Measurements from ENCODE around the gene HIC1.
A peak's percentile ranks its signal among the peaks of the same experiment; 100 is the strongest.

Gene HIC1

DNA sequence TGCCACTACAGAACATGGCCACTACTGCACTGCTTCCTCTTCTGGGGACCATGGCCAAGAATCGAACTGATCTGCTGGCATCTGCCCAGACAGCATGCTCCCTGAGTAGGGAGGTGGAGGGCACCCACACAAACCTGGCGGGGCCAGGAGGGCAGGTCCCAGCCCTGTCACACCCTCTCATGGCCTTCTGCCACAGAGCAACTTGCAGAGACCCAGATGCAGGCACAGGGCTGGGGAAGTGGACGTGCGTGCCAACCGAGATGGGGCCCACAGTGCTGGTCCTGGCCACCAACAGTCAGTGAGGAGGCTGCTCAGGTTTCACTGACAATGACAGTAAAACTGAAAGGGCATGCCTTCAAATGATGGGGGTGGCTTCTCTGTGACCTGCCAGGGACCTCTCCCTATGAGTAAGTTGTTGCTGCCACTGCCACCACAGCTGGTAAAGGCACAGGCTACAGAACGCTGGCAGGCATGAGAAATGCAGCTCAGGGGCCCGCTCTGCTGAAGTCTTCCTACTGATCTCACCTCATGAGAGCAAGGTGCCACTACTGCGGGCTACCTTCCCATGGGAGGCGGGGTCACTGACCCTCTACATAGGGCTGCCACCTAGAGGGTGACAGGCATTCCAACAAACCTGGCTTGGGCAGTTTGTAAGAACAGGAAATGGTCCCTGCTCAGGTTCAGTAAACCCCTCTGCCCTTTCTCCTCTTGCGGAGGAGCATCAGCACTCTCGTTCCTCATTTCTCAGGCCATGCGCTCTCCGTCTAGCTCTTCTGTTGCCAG is 15.5 kb downstream of the HIC1 start:
- Histone ChIP-seq H3K27ac (ENCODE audit: low read length) (peak overlapping the region; percentile 64), H3K4me3 (ENCODE audit: low read length in 2 of 2) (no peak overlapping the region), H3K36me3 (ENCODE audit: control insufficient read depth in 2 of 2, insufficient read depth in 2 of 2, low read length in 2 of 2) (peaks cover 16 to 29% of the 10 kb centered on the region in 2 donors), H3K4me1 (ENCODE audit: control insufficient read depth, insufficient read depth, low read length) (peaks cover 39% of the 10 kb centered on the region), H3K9me3 (ENCODE audit: control insufficient read depth in 2 of 2, low read length in 2 of 2) (no peaks in the 10 kb centered on the region), H3K9ac (ENCODE audit: low read length in 2 of 2) (no peak overlapping the region), H3K27me3 (ENCODE audit: control insufficient read depth in 1 of 2, insufficient read depth in 2 of 2, low read length in 2 of 2) (no peaks in the 10 kb centered on the region)

DNA sequence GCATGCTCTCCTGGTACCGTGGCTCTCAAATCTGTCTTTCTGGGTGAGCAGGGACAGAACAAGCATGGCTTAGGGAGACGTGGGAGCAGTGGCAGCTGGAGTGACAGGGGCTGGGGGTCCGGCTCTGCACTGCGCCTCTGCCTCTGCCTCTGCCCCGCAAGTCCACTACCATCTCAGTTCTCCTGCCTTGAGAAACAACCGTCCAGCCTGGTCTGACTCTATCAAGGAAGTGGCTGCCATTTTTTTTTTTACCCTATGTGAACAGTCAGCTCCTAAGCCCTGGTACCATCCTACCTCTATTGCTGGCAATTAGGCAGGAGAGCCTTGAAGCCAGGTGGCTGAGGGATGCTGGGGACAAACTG is 16.1 kb downstream of the HIC1 start:
- Histone ChIP-seq H3K4me1 (ENCODE audit: control insufficient read depth, insufficient read depth, low read length) (peaks cover 45% of the 10 kb centered on the region), H3K36me3 (ENCODE audit: control insufficient read depth in 2 of 2, insufficient read depth in 2 of 2, low read length in 2 of 2) (peaks cover 10 to 25% of the 10 kb centered on the region in 2 donors), H3K9ac (ENCODE audit: low read length in 2 of 2) (no peak overlapping the region)

DNA sequence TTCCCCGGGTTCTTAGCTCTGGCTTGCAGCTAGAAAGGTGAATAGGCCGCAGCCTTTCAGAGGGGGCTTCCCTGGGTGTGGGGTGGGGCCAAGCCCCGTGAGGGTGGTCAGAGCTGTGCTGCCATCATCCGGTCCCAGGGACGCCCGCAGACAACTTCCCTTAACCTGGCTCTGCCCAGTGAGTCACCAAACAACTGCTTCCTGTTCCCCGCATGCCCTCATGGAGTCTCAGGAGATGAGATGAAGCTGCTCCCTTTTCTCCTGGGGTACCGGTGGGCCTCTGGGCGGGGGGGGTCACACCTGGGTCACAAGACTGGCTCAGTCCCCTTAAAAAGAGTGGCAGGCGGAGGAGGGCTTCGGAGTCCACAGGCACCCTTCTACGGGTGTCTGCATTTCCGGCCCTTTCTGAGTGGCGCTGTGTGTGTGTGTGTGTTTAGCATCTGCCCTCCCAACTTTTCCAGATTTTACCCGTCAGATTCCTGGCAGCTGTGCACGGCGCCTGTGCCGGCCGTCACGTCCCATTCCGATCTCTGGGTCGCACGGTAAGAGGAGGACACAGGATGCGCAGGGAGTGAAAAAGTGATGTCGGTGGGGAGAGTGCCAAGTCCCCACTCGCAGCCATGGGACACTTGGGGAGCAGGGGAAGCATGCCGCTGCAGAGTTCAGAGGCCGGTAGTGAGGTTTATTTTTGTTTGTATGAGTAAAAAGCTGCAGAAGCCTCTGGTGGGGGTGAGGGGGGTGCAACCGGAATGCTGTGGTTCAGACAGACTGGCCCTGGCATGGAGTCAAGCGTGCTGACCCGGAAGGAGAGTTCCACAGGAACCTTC is 16.8 kb downstream of the HIC1 start:
- Histone ChIP-seq H3K4me1 (ENCODE audit: control insufficient read depth, insufficient read depth, low read length) (peaks cover 45% of the 10 kb centered on the region), H3K27me3 (ENCODE audit: control insufficient read depth in 1 of 2, insufficient read depth in 2 of 2, low read length in 2 of 2) (no peaks in the 10 kb centered on the region), H3K36me3 (ENCODE audit: control insufficient read depth in 2 of 2, insufficient read depth in 2 of 2, low read length in 2 of 2) (peaks cover 7 to 23% of the 10 kb centered on the region in 2 donors), H3K27ac (ENCODE audit: low read length) (peak overlapping the region; percentile 64), H3K4me3 (ENCODE audit: low read length in 2 of 2) (no peak overlapping the region), H3K9me3 (ENCODE audit: control insufficient read depth in 2 of 2, low read length in 2 of 2) (no peaks in the 10 kb centered on the region), H3K9ac (ENCODE audit: low read length in 2 of 2) (no peak overlapping the region)

More for the DNA sequence above, 16.1 kb downstream of the HIC1 start:
- Histone ChIP-seq H3K27ac (ENCODE audit: low read length) (peak overlapping the region; percentile 64), H3K27me3 (ENCODE audit: control insufficient read depth in 1 of 2, insufficient read depth in 2 of 2, low read length in 2 of 2) (no peaks in the 10 kb centered on the region), H3K9me3 (ENCODE audit: control insufficient read depth in 2 of 2, low read length in 2 of 2) (no peaks in the 10 kb centered on the region), H3K4me3 (ENCODE audit: low read length in 2 of 2) (no peak overlapping the region)

DNA sequence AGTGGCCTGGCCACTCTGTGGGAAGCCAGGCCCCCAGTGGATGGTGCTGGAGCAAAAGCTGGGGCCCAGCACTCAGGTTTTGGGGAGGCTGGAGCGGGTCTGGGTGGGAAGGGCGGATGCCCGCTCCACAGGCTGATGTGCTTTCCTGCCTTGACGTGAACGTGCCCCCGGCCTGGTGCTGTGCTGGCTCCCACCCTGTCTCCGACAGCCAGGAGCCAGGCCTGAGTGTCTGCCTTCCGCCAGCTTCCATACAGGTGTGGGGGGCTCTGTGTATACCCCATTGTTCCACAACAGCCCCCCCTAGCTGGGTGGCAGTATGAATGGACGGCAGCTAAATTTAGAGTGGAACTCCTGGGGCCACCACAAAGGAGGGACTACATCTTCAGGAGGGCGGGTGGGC is 20.0 kb downstream of the HIC1 start:
- Histone ChIP-seq H3K4me1 (ENCODE audit: control insufficient read depth, insufficient read depth, low read length) (peaks cover 30% of the 10 kb centered on the region), H3K9me3 (ENCODE audit: control insufficient read depth in 2 of 2, low read length in 2 of 2) (no peaks in the 10 kb centered on the region), H3K27me3 (ENCODE audit: control insufficient read depth in 1 of 2, insufficient read depth in 2 of 2, low read length in 2 of 2) (no peaks in the 10 kb centered on the region), H3K9ac (ENCODE audit: low read length in 2 of 2) (no peak overlapping the region), H3K4me3 (ENCODE audit: low read length in 2 of 2) (no peak overlapping the region), H3K36me3 (ENCODE audit: control insufficient read depth in 2 of 2, insufficient read depth in 2 of 2, low read length in 2 of 2) (peaks cover 15 to 28% of the 10 kb centered on the region in 2 donors), H3K27ac (ENCODE audit: low read length) (peak overlapping the region; percentile 37)

DNA sequence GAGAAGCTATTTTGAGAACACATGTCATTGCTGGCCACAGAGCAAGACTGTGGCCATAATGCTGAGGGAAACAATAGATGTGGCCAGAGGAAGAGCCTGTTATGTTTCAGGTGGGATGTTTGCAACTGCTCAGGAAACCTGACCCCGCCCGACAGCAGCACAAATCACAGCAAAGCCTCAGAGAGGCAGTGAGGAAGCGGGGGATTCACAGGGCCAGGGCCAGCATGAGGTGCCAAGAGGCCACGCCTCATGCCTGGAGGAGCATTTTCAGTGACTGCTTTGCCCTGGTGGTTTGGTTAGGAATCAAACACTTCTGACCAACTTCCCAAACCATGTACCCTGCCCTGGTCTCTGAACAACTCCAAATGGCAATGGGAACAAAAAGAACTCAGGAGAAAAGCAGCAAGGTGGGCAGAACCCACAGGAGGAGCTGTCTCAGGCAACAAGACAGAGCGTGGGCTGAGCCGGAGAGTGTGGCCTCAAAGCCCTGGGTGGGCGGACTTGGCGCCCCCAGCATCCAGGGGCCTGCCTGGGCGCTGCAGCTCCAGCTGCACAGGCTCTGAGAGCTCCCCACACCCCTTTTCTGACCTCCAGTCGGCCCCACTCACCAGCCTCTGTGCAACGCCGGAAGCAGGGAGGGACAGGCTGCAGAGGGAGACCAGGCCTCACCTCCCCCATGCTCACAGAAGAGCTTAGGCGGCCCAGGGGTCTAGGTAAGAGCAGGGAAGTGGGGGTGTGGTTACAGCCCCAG is 20.6 kb downstream of the HIC1 start:
- peaks cover 15 to 24% of the 10 kb centered on the region in 2 donors for H3K36me3 ChIP-seq (ENCODE audit: control insufficient read depth in 2 of 2, insufficient read depth in 2 of 2, low read length in 2 of 2)
- no peaks in the 10 kb centered on the region for H3K9me3 ChIP-seq (ENCODE audit: control insufficient read depth in 2 of 2, low read length in 2 of 2)
- H3K27ac ChIP-seq (ENCODE audit: low read length) = peak overlapping the region; percentile 53
- H3K4me1 ChIP-seq (ENCODE audit: control insufficient read depth, insufficient read depth, low read length) = peaks cover 27% of the 10 kb centered on the region
- no peak overlapping the region for H3K9ac ChIP-seq (ENCODE audit: low read length in 2 of 2)
- no peaks in the 10 kb centered on the region for H3K27me3 ChIP-seq (ENCODE audit: control insufficient read depth in 1 of 2, insufficient read depth in 2 of 2, low read length in 2 of 2)
- H3K4me3 ChIP-seq (ENCODE audit: low read length in 2 of 2) = no peak overlapping the region

DNA sequence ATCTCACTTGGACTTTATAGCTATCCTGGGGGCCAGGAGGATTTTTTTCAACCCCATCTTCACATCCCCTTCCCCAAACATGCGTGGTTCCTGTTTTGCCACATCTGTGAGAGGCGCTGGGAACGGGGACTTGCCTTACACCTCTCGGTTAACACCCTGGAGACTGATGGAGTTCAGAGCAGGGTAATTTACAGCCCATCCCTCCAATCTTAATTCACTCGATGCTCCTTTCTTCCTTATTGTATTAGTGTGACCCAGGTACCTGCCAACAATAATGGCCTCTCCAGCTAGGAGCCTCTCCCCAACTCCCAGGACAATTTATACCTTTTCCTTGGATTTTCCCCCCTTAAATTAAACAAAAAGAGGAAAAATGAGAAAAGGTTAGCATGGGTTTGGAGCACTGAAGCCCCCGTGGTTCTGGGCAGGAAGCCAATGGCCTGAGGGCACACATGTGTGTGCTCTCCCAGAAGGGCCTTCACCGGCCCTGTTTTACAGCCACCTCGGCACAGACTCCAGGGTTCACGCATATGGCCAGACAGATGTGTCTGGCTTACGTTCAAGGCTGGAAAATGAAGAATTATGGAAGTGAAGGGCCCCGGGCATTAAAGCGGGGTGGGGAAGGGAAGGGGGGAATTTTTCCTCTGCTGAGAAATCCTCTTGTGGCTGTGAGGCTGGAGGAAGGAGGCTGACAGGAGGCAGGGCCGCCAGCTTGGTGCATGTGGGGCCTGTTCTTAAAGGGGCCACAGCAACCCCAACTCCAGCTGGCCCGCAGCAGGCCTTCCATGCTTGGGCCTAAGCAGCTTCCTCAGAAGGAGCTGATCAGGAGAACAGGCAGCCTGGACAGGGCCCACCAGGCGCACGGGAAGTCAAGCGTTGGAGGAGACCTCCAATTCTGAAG is 21.4 kb downstream of the HIC1 start:
- Histone ChIP-seq H3K4me1 (ENCODE audit: control insufficient read depth, insufficient read depth, low read length) (peaks cover 26% of the 10 kb centered on the region), H3K9ac (ENCODE audit: low read length in 2 of 2) (peak overlapping the region in 1 of 2 donors; percentile 21), H3K4me3 (ENCODE audit: low read length in 2 of 2) (no peak overlapping the region), H3K36me3 (ENCODE audit: control insufficient read depth in 2 of 2, insufficient read depth in 2 of 2, low read length in 2 of 2) (peaks cover 19 to 25% of the 10 kb centered on the region in 2 donors), H3K27ac (ENCODE audit: low read length) (peak overlapping the region; percentile 53), H3K27me3 (ENCODE audit: control insufficient read depth in 1 of 2, insufficient read depth in 2 of 2, low read length in 2 of 2) (no peaks in the 10 kb centered on the region), H3K9me3 (ENCODE audit: control insufficient read depth in 2 of 2, low read length in 2 of 2) (no peaks in the 10 kb centered on the region)

DNA sequence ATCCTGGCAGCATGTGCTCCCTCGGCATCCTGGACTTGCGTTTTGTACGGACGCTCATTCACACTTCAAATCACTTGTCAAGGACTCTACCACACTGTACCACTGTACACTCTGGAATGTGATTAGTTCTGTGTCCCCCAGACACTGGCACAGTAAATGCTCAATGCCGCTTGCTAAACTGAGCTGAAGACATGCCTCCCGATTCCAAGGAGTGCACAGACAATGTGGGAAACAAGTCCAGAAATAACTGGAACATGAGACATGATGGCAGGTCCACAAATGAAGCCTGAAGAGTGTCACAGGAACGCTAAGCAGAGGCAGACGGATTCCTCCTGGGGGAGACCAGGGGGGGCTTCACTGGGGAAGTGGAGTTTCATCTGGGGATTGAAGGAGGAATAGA is 22.1 kb downstream of the HIC1 start:
- H3K9me3 ChIP-seq (ENCODE audit: control insufficient read depth in 2 of 2, low read length in 2 of 2) = no peaks in the 10 kb centered on the region
- no peak overlapping the region for H3K27ac ChIP-seq (ENCODE audit: low read length)
- H3K4me3 ChIP-seq (ENCODE audit: low read length in 2 of 2) = no peak overlapping the region
- H3K9ac ChIP-seq (ENCODE audit: low read length in 2 of 2) = no peak overlapping the region
- H3K4me1 ChIP-seq (ENCODE audit: control insufficient read depth, insufficient read depth, low read length) = peaks cover 26% of the 10 kb centered on the region
- H3K36me3 ChIP-seq (ENCODE audit: control insufficient read depth in 2 of 2, insufficient read depth in 2 of 2, low read length in 2 of 2) = peaks cover 24 to 27% of the 10 kb centered on the region in 2 donors
- no peaks in the 10 kb centered on the region for H3K27me3 ChIP-seq (ENCODE audit: control insufficient read depth in 1 of 2, insufficient read depth in 2 of 2, low read length in 2 of 2)

DNA sequence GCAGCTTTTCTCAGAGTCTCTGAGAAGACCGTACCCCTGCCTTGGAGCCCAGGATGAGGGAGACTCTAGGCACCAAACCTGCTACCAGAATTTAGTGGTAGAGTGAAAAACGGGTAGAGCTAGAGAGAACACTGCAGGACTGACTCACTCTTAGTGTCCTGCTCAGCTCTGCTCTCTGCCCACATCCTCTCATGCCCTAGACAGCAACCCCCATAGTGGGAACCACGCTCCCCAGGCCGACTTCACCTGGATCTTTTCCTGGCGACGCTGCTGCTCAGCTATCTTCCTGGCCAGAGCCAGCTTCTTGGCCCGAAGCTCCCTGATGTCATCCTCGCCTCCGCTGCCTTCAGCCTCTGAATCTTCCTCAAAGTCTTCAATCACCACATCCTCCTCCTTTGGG is 26.7 kb downstream of the HIC1 start:
- no peaks in the 10 kb centered on the region for H3K9me3 ChIP-seq (ENCODE audit: control insufficient read depth in 2 of 2, low read length in 2 of 2)
- no peak overlapping the region for H3K27ac ChIP-seq (ENCODE audit: low read length)
- H3K4me1 ChIP-seq (ENCODE audit: control insufficient read depth, insufficient read depth, low read length) = peaks cover 52% of the 10 kb centered on the region
- peaks cover 28 to 39% of the 10 kb centered on the region in 2 donors for H3K36me3 ChIP-seq (ENCODE audit: control insufficient read depth in 2 of 2, insufficient read depth in 2 of 2, low read length in 2 of 2)
- no peaks in the 10 kb centered on the region for H3K27me3 ChIP-seq (ENCODE audit: control insufficient read depth in 1 of 2, insufficient read depth in 2 of 2, low read length in 2 of 2)
- no peak overlapping the region for H3K9ac ChIP-seq (ENCODE audit: low read length in 2 of 2)
- H3K4me3 ChIP-seq (ENCODE audit: low read length in 2 of 2) = no peak overlapping the region

DNA sequence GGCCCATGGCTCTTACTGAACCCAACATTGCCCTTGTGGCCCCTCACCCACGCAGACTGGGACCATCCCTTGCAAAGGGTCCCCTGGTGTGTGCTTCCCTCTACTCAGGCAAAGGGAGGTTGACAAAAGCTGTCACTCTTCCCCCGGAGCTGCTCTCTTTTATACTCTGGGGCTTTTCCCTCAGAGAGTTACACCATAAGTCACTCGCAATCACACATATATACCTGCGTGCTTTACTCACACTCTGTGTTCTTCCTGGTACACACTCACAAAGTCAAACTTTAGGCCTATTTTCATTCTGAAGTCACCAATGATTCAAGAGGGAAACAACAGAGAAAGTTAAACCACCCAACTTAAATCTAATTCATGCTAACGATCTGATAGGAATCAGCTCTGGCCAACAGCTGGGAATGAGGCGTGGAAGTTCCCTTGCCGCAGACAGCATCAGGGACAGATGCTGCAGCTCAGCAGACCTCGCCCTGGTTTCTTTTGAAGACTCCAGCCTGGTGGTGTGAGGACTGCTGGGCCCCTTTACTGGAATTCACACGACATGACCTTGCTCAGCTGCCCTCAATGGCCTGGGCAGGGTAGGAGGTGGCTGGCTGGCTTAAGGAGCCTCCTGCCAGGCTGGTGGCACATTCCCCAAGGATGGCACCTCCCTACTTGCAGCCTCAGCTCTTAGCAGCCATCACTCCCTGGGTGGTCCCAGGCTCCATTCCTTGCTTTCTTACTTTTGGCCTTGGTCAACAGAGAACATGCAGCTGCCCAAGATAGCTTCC is 27.3 kb downstream of the HIC1 start:
- peaks cover 50% of the 10 kb centered on the region for H3K4me1 ChIP-seq (ENCODE audit: control insufficient read depth, insufficient read depth, low read length)
- H3K9me3 ChIP-seq (ENCODE audit: control insufficient read depth in 2 of 2, low read length in 2 of 2) = no peaks in the 10 kb centered on the region
- H3K9ac ChIP-seq (ENCODE audit: low read length in 2 of 2) = no peak overlapping the region
- H3K27ac ChIP-seq (ENCODE audit: low read length) = peak overlapping the region; percentile 69
- H3K27me3 ChIP-seq (ENCODE audit: control insufficient read depth in 1 of 2, insufficient read depth in 2 of 2, low read length in 2 of 2) = no peaks in the 10 kb centered on the region
- H3K36me3 ChIP-seq (ENCODE audit: control insufficient read depth in 2 of 2, insufficient read depth in 2 of 2, low read length in 2 of 2) = peaks cover 28 to 35% of the 10 kb centered on the region in 2 donors
- H3K4me3 ChIP-seq (ENCODE audit: low read length in 2 of 2) = no peak overlapping the region
